ENCODE results near the gene CADPS. TPM values are rescaled to one million over a fixed set of nuclear protein-coding genes. Genes with fewer than 3 reads are reported as not detected.

Gene CADPS
- total RNA-seq, 1 experiment from 2014 or later = not detected

- CTCF ChIA-PET = no interaction called here
- no peaks in the 10 kb centered on the region for H3K9me3 ChIP-seq (ENCODE audit: low read length)
Observed at GRCh38 chr3:62366126-62366484, 509.1 kb downstream of the CADPS start.

DNA sequence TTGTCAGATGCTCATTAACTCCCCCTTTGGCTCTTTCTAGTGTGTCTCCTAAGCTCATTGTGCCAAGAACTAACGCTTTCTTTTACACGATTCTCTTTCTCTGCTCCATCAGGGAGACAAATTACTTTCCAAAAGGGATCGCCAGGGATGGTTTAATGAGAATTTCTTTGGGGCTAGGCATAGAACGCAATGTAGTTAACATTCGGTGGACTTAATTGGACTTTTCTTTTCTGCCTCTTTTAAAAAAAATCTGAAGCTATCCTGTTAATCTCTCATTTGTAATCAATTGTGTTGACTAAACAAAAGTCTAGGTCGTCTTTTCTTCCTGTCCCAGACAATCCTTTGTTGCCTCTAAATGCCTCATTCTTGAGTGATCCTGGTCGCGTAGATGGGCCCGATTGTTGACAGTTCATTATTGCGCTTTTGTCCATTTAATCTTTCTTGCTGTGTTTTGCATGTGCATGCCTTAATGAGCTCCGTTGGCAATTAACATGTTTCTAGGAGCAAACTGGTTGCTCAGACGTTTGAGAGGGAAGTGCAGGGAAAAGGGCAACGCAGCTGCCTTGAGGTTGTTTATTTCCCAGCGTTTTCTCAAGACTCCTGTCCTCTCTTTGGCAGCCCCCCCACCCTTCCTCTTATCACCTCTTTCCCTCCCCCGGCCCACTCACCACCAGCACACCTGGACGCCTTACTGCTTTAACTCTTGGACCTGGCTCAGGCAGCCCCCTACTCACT lies 509.7 kb downstream of the CADPS start:
- no peaks in the 10 kb centered on the region for H3F3A ChIP-seq (ENCODE audit: low read length, unreplicated experiment)
- no peaks in the 10 kb centered on the region for H3K36me3 ChIP-seq (ENCODE audit: low read depth, low read length)
- H3K4me3 ChIP-seq (ENCODE audit: low read length) = no peak overlapping the region
- no peaks in the 10 kb centered on the region for H3K4me1 ChIP-seq (ENCODE audit: insufficient read depth, low read length)
- H2AFZ ChIP-seq (ENCODE audit: low read length) = no peak overlapping the region
- TF ChIP-seq EZH2 (IDR thresholded peaks at IDR 0.05; ENCODE audit: low read length, unreplicated experiment) (no peak), EZH2phosphoT487 (IDR thresholded peaks at IDR 0.05; ENCODE audit: borderline replicate concordance, low read length) (no peak)
- TF ChIP-seq, protein P1, sequence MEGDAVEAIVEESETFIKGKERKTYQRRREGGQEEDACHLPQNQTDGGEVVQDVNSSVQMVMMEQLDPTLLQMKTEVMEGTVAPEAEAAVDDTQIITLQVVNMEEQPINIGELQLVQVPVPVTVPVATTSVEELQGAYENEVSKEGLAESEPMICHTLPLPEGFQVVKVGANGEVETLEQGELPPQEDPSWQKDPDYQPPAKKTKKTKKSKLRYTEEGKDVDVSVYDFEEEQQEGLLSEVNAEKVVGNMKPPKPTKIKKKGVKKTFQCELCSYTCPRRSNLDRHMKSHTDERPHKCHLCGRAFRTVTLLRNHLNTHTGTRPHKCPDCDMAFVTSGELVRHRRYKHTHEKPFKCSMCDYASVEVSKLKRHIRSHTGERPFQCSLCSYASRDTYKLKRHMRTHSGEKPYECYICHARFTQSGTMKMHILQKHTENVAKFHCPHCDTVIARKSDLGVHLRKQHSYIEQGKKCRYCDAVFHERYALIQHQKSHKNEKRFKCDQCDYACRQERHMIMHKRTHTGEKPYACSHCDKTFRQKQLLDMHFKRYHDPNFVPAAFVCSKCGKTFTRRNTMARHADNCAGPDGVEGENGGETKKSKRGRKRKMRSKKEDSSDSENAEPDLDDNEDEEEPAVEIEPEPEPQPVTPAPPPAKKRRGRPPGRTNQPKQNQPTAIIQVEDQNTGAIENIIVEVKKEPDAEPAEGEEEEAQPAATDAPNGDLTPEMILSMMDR (conservative IDR thresholded peaks at IDR 0.05; ENCODE audit: low read depth, low read length) = no peak
- POLR2A ChIA-PET (ENCODE audit: unreplicated experiment) = no interaction called here
- CTCF ChIA-PET = no interaction called here
- H3K27me3 ChIP-seq (ENCODE audit: low read length) = no peaks in the 10 kb centered on the region; the same call in 1 of the 2 replicates
- no peak overlapping the region for H3K9ac ChIP-seq (ENCODE audit: low read length)
- H3K79me2 ChIP-seq (ENCODE audit: low read length) = no peaks in the 10 kb centered on the region
- H3K4me2 ChIP-seq (ENCODE audit: low read length) = no peak overlapping the region
- intact Hi-C loops (cut with micrococcal nuclease) = no loop called here
- H3K27ac ChIP-seq (ENCODE audit: low read length) = no peak overlapping the region
- no peak for ATAC-seq
- no TSS peak for BruUV-seq (replicated peaks)
- no peaks in the 10 kb centered on the region for H4K20me1 ChIP-seq (ENCODE audit: low read length)
- H3K9me3 ChIP-seq (ENCODE audit: low read length) = no peaks in the 10 kb centered on the region
- no peaks in the 10 kb centered on the region for H3K9me2 ChIP-seq (replicated peaks; ENCODE audit: low read length)
- DNase-seq = no peak

More at GRCh38 chr3:62366126-62366484, 509.1 kb downstream of the CADPS start:
- Histone ChIP-seq H3K4me2 (ENCODE audit: low read length) (no peak overlapping the region), H3K9me2 (replicated peaks; ENCODE audit: low read length) (no peaks in the 10 kb centered on the region), H3F3A (ENCODE audit: low read length, unreplicated experiment) (no peaks in the 10 kb centered on the region), H4K20me1 (ENCODE audit: low read length) (no peaks in the 10 kb centered on the region), H3K79me2 (ENCODE audit: low read length) (no peaks in the 10 kb centered on the region), H3K36me3 (ENCODE audit: low read depth, low read length) (no peaks in the 10 kb centered on the region), H3K4me3 (ENCODE audit: low read length) (no peak overlapping the region), H2AFZ (ENCODE audit: low read length) (no peak overlapping the region), H3K4me1 (ENCODE audit: insufficient read depth, low read length) (no peaks in the 10 kb centered on the region), H3K27me3 (ENCODE audit: low read length) (no peaks in the 10 kb centered on the region; the same call in 1 of the 2 replicates), H3K9ac (ENCODE audit: low read length) (no peak overlapping the region), H3K27ac (ENCODE audit: low read length) (no peak overlapping the region)
- TF ChIP-seq EZH2 (IDR thresholded peaks at IDR 0.05; ENCODE audit: low read length, unreplicated experiment) (no peak), EZH2phosphoT487 (IDR thresholded peaks at IDR 0.05; ENCODE audit: borderline replicate concordance, low read length) (no peak)
- TF ChIP-seq, protein P1 (conservative IDR thresholded peaks at IDR 0.05; ENCODE audit: low read depth, low read length) = no peak
- no peak for DNase-seq
- intact Hi-C loops (cut with micrococcal nuclease) = no loop called here
- no TSS peak for BruUV-seq (replicated peaks)
- POLR2A ChIA-PET (ENCODE audit: unreplicated experiment) = no interaction called here
- ATAC-seq = no peak

DNA sequence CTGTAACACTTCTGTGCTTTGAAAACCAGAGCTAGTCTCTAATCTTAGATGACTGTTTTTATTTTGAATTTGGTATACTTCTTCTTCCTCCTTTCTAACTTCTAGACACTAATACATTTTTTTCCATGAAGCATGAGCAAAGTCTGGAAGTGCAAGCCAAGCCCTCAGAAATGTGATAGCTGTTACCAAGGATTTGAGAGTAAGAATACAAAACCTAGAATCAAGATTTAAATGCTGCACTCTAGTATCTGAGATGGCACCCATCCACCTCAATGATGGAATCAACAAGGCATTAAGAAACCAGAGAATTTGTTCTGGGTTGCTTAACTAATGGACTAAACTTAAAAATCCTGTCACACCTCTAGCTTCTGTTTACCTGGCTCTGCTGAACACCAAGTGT lies 511.0 kb downstream of the CADPS start:
- CTCF ChIA-PET = no interaction called here

More for the DNA sequence above, 511.0 kb downstream of the CADPS start:
- no peaks in the 10 kb centered on the region; the same call in 1 of the 2 replicates for H3K27me3 ChIP-seq (ENCODE audit: low read length)
- H3K79me2 ChIP-seq (ENCODE audit: low read length) = no peaks in the 10 kb centered on the region
- no peak overlapping the region for H3K4me3 ChIP-seq (ENCODE audit: low read length)
- no peaks in the 10 kb centered on the region for H3K9me2 ChIP-seq (replicated peaks; ENCODE audit: low read length)
- no peaks in the 10 kb centered on the region for H3K4me1 ChIP-seq (ENCODE audit: insufficient read depth, low read length)
- intact Hi-C loops (cut with micrococcal nuclease) = no loop called here
- TF ChIP-seq EZH2 (IDR thresholded peaks at IDR 0.05; ENCODE audit: low read length, unreplicated experiment) = no peak
- TF ChIP-seq EZH2phosphoT487 (IDR thresholded peaks at IDR 0.05; ENCODE audit: borderline replicate concordance, low read length) = no peak
- TF ChIP-seq, protein P1 (conservative IDR thresholded peaks at IDR 0.05; ENCODE audit: low read depth, low read length) = no peak
- H3K4me2 ChIP-seq (ENCODE audit: low read length) = no peak overlapping the region
- no peaks in the 10 kb centered on the region for H3K36me3 ChIP-seq (ENCODE audit: low read depth, low read length)
- ATAC-seq (no peak), DNase-seq (no peak)
- no peaks in the 10 kb centered on the region for H4K20me1 ChIP-seq (ENCODE audit: low read length)
- no peaks in the 10 kb centered on the region for H3K9me3 ChIP-seq (ENCODE audit: low read length)
- no peaks in the 10 kb centered on the region for H3F3A ChIP-seq (ENCODE audit: low read length, unreplicated experiment)
- BruUV-seq (replicated peaks) = no TSS peak
- POLR2A ChIA-PET (ENCODE audit: unreplicated experiment) = no interaction called here
- H2AFZ ChIP-seq (ENCODE audit: low read length) = no peak overlapping the region
- no peak overlapping the region for H3K27ac ChIP-seq (ENCODE audit: low read length)
- H3K9ac ChIP-seq (ENCODE audit: low read length) = no peak overlapping the region
